Fibroblast of lung (primary cell): ENCODE results near the gene MRPL52.

ENCODE experiments used
- CTCF ChIP-seq, 2 donors: IDR thresholded peaks in 1 of 2; conservative IDR thresholded peaks in 1 of 2; 1 replicate in 1 of 2; 2 replicates in 1 of 2; pipeline ENCODE4 v1.5.1; 2011 to 2012; ENCODE audit warnings: low read length in 2 of 2, control low read depth in 1 of 2, inconsistent platforms in 1 of 2, low read depth in 1 of 2, mild to moderate bottlenecking in 1 of 2
- EZH2 ChIP-seq: IDR thresholded peaks from 2 replicates; pipeline ENCODE4 v1.5.1; 2012; ENCODE audit warnings: low read length, control low read depth, mild to moderate bottlenecking; ENCODE audit errors: missing control alignments

- TF ChIP-seq EZH2 (no peak), CTCF (conservative IDR thresholded peaks at IDR 0.05 in 1 of 2, IDR thresholded peaks at IDR 0.05 in 1 of 2; ENCODE audit: low read depth in 1 of 2, low read length in 2 of 2) (no peak)
These were observed 8.3 kb upstream of the MRPL52 start for GRCh38 chr14:22821193-22822015.
